Stimulated activated CD8-positive, alpha-beta memory T cell treated with anti-CD3 and anti-CD28 coated beads, Interleukin-7, amount 100 ng/mL, for 48 hours (primary cell): Measurements from ENCODE around the gene SAA4.
"Not testable (repeated sequence)": the region's sequence is repeated elsewhere in the genome, so short reads cannot be mapped to it uniquely, and the experiment has no call there.

Experiments used
- DNase-seq, 2 donors: peaks; one replicate each; pipeline ENCODE4 v3.0.0-alpha.2; 2020; ENCODE audit warnings: low read depth in 1 of 2; ENCODE audit errors: extremely low read depth in 1 of 2

The SAA4 gene

DNA sequence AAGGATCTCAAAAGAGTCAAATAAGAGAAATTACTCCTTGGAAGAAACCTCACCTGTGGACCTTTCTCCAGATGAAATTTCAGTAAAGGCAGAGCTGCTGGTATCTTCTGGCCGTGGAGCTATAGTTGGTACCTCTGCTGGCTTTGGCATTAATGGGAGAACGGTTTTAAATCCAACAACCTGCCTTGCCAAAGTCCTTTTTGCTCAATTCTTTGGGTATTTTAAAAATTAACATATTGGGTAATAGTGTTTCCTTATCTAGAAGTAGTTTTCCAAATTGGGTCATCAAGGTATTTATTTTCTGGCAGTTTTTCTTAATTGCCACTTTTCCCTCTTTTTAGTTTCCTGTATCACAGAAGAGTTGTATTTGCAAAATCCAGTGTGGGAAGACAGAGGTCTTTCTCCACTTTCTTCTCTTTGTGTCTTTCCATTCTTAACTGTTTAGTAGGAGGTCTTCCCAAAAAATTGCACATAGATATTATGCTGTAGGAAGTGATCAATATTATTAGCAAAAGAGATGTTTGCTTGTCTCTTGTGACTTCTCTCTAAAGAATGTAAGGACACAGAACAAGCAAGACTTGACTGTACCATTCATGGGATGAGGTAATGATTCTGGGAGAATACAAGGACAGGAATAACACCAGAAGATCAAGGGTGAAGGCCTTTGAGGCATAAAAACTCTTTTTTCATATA, at the start of gene SAA4:
SAA4 (minus strand) TSS at position 139 of the 693 bp plus-strand sequence. CDS start 876 bp downstream, outside the sequence.
- no peak for DNase-seq

GRCh38 chr11:18285841-18286240, 49.2 kb upstream of the SAA4 start:
- no peak for DNase-seq

- DNase-seq, result no peak
These were observed 46.0 kb upstream of the SAA4 start for GRCh38 chr11:18282626-18283025.

GRCh38 chr11:18280438-18281045, 43.9 kb upstream of the SAA4 start:
- no peak for DNase-seq

DNA sequence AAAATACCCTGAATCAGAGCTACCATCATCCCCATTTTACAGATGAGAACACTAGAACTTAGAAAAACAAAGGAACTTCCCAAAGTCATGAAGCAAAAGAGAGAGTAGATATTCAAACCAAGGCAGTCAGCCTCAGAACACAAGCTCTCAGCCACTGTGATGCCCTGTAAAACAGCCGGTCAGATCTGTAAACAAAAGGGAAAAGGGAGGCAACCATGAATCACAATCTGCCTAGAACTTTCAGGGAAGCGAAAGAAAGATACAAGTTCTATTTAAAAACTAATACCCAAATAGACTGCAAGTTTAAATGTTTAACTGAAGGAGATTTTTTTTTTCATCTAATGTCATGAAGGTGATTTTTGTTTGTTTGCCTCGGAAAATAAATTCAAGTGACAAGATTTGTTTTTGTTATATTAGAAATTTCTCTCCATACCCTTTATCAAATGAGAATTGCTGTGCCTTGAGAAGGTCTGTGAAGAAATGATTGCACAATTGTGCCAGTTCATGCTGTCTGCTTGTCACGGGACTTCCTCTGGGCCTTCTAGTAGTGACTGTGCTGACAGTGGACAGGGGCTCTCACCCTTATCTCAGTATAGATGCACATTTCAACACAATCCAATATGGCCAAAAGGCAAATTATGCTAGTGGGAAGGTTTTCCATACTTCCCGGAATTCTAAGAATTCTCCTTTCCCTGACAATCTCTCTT, 41.1 kb upstream of the SAA4 start:
- no peak for DNase-seq

GRCh38 chr11:18271206-18271605, 34.6 kb upstream of the SAA4 start:
- DNase-seq, result no peak

- no peak for DNase-seq
These were observed 33.5 kb upstream of the SAA4 start for GRCh38 chr11:18270102-18270501.

DNA sequence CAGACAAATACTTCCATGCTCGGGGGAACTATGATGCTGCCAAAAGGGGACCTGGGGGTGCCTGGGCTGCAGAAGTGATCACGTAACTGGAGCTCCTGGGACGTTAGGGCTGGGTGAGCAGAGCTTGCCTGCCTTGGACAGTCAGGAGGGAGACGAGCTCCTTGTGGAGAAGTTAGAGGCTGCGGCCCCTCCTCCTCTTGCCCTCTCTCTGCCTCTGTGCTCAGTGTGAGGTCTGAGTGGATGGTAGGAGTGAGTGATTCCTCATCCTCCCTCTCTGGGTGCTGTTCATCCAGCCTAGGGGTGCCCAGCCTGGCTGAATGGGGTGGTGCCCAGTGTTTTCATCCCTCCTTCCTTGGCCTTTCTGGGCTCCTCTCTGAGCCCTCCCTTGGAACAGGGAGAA, 32.6 kb upstream of the SAA4 start:
- not testable (repeated sequence) for DNase-seq

DNA sequence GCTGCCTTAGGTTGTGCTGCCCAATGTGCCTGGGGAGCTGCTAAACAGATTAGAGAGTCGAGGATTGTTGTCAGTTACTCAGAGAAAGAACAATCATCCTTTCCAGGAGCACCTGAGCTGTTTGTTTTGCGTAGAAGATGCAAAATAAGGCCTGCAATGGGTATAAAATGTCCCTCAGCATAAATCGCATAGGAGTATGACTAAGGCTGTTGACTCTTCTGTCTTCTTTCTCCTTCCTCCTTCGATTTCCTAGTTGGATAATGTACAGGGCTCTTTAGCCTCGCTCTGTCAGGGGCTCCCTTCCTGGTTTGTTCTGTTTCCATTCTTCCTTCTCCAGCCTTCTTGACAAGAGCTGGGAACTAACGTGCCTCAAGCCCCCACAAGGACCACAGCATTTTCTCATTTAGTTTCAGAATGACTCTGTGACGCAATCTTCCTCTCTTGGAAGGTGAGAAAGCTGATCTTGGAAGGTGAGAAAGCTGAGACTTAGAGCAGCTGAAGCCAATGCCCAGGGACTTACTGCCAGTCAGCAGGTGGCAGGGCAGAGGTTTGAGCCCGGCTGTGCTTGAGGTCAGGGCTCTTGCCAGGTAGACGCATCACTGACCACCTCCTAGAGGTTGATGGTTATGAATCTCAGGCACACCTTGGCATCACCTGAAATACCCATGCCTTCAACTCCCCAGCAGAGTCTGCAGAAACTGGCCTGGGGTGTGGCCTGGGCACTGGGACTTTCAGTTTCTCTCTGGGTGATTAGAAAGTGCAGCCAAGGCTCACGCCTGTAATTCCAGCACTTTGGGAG, 30.9 kb upstream of the SAA4 start:
- not testable (repeated sequence) for DNase-seq

DNA sequence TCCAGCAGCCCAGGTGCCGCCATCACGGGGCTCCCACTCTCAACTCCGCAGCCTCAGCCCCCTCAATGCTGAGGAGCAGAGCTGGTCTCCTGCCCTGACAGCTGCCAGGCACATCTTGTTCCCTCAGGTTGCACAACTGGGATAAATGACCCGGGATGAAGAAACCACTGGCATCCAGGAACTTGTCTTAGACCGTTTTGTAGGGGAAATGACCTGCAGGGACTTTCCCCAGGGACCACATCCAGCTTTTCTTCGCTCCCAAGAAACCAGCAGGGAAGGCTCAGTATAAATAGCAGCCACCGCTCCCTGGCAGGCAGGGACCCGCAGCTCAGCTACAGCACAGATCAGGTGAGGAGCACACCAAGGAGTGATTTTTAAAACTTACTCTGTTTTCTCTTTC, 29.3 kb upstream of the SAA4 start, which contains the start of gene SAA1:
SAA1 (plus strand) TSS at position 316 of the 400 bp plus-strand sequence. CDS start 624 bp downstream, outside the sequence.
- DNase-seq, result no peak

DNA sequence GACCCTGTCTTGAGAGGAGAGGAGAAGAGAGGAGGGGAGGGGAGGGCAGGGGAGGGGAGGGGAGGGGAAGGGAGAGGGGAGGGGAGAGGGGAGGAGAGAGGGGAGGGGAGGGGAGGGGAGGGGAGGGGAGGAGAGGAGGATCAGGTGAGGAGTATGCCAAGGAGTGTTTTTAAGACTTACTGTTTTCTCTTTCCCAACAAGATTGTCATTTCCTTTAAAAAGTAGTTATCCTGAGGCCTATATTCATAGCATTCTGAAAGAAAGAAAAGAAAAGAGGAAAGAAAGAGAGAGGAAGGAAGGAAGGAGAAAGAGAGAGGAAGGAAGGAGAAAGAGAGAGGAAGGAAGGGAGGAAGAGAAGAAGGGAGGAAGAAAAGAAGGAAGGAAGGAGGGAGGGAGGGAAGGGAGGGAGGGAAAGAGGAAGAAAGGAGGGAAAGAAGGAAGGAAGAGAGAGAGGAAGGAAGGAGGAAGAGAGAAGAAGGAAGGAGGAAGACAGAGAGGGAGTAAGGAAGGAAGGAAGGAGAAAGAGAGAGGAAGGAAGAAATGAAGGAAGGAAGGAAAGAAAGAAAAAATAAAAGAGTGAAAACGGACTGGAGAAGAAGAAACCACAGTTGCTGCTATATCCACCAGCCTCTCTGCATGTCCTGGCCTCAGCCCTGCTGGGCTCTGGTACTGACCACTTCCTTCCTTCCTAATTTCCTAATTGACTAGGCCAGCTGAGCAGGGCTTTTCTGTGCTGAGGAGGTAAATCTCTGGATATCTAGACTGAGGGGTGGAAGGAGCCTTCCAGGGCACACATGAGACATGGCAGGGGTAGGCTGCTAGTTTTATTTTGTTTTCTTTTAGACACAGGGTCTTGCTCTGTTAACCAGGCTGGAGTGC, 28.3 kb upstream of the SAA4 start:
- no peak for DNase-seq

GRCh38 chr11:18264035-18264434, 27.4 kb upstream of the SAA4 start:
- no peak for DNase-seq

DNA sequence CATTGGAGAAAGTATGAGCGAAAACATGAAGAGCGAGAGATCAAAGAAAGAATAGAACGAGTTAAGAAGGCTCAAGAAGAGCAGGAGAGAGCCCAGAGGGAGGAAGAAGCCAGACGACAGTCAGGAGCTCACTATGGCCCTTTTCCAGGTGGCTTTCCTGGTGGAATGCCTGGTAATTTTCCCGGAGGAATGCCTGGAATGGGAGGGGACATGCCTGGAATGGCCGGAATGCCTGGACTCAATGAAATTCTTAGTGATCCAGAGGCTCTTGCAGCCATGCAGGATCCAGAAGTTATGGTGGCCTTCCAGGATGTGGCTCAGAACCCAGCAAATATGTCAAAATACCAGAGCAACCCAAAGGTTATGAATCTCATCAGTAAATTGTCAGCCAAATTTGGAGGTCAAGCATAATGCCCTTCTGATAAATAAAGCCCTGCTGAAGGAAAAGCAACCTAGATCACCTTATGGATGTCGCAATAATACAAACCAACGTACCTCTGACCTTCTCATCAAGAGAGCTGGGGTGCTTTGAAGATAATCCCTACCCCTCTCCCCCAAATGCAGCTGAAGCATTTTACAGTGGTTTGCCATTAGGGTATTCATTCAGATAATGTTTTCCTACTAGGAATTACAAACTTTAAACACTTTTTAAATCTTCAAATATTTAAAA, 26.2 kb upstream of the SAA4 start:
- not testable (repeated sequence) for DNase-seq

DNA sequence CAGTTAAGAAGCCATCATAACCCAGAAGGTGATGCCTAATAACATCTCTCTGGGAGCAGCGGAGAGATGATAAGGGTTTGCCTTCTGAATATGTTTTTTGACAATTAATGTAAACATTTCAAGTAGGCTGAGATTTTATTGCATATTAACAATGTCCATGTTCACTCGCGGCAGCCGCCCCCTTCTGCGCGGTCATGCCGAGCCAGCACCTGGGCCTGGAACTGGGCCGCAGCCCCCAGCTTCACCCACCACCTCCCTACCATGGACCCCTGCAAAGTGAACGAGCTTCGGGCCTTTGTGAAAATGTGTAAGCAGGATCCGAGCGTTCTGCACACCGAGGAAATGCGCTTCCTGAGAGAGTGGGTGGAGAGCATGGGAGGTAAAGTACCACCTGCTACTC, 25.1 kb upstream of the SAA4 start:
- DNase-seq, result no peak

DNA sequence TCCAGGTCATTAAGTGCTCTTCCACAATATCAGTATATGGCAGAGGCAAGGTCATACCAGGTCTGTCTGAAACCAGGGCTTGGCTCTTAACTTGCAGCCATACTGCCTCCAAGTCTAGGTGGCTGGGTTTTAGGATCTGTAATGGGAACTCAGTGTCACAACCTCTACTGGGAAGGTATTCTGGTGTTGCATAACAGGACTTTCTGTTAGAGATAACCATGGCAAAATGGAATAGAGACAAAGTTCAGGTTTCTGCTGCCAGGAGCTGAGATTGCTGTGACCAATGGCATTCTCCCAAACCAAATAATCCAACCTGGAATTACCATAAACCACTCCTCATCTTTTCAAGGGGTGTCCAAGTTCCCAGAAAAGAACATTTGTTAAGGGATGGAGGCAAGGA, 22.7 kb upstream of the SAA4 start:
- no peak for DNase-seq

GRCh38 chr11:18254781-18255361, 18.3 kb upstream of the SAA4 start:
- no peak for DNase-seq

GRCh38 chr11:18253778-18254338, 17.3 kb upstream of the SAA4 start:
- no peak for DNase-seq

- DNase-seq, result no peak
These were observed 16.6 kb upstream of the SAA4 start for GRCh38 chr11:18253233-18253632.

- DNase-seq, result no peak
These were observed 12.0 kb upstream of the SAA4 start, which contains the start of gene SAA2 for GRCh38 chr11:18248561-18248960. Gene SAA2 (minus strand): TSS chr11:18248668. CDS start chr11:18248011, 657 bp downstream.
